8988T (cell line): ENCODE data around the gene ADD3.
A peak's percentile ranks its signal among the peaks of the same experiment; 100 is the strongest.
"Not testable (repeated sequence)": the region's sequence is repeated elsewhere in the genome, so short reads cannot be mapped to it uniquely, and the experiment has no call there.

ENCODE experiments used
- DNase-seq: peaks from one replicate; pipeline ENCODE4 v3.0.0; 2011

The ADD3 gene

DNA sequence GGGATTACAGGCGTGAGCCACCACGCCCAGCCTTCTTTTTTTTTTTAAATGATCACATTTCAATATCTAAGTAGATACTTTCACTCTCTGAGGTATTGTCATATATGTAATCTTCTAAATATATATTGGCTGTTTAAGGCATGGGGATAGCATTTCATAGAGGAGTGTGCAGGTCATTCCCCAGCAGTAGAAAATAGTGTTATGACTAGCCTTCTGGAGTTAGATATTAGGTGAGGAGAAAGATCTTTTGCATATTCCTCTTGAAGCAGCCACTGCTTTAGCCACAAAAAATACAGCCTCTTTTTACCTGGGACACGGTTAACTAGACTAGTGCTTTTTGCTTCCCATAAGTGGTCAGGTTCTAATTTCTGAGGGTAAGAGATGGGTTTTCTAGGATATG, 28.9 kb downstream of the ADD3 start:
- no peak for DNase-seq

DNA sequence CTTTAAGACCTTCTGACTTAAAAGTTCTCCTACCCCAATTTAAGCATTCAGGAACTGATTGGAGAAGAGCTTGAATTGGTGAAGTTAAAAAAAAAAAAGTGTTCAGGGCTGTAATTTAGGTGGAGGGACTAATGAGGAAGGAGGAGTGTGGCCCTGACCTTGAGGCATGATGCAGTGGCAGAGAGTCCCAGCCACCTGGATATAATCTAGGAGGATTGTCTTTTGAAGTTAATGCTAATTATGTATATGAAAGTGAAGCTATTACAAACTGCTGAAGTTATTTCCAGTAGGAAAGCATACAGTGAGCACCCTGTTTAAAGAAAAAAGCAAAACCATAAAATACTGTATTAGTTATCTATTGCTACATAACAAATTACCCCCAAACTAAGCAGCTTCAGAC, 31.5 kb downstream of the ADD3 start:
- no peak for DNase-seq

DNA sequence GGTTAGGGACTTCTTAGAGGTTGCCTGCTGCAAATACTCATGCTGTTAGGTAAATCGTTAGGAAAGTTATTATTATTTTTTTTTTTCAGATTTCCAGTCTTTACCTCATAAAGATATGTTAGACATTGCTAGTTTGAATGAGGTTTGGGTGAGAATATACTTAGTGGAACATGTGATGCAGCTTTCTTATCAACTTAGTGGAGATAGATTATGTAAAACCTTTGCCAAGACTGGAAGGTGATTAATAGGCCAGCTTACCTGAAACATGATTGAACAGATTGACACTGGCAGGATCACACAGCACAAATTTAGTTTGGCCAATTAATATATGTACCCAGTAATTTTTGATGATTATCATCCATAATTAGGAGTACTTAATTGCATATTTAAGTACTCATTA, 32.3 kb downstream of the ADD3 start:
- no peak for DNase-seq

DNA sequence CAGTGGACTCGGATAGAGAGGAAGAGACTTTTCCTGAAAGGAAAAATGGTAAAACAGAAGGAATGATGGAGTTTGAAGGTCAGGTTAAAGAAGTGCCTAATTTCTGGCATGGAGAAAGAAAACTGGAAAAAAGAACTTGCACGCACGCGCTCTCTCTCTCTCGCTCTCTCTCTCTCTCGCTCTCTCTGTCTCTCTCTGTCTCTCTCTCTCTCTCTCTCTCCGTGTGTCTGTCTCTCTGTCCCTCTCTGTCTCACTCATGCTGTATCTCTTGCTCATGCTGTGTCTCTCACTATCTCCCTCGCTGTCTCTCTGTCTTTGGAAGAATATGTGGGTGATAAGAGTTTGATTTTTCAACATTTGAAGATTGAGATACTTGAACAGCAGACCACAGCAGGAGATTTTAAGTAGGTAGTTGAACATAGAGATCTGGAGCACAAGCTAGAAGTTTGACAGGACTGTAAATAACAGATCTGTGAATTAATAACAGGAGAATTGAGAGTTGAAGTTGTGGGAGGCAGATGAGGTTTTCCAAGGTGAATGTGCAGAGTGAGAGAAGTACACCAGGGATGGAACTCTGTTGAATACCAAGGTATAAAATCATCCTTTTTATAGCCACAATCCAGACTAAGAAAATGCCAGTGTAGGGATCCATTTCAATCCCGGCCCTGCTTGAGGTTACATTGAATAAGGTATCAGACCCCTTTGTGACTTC, 33.1 kb downstream of the ADD3 start:
- no peak for DNase-seq

DNA sequence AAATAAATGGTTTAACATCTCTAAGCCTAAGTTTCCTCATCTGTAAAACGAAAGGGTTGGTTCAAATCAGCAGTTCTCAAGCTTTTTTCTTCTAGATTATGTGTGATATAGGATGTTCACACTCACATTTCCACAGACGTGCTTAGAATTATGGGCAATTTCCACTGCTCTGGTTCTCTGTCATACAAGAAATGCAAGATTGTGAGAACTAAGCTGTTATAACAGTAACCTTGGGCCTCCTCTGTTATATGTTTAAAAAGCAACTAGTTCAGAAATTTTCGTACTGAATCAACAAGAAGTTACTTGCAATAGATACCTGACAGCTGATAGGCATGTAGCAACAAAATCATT, 33.7 kb downstream of the ADD3 start:
- no peak for DNase-seq

DNA sequence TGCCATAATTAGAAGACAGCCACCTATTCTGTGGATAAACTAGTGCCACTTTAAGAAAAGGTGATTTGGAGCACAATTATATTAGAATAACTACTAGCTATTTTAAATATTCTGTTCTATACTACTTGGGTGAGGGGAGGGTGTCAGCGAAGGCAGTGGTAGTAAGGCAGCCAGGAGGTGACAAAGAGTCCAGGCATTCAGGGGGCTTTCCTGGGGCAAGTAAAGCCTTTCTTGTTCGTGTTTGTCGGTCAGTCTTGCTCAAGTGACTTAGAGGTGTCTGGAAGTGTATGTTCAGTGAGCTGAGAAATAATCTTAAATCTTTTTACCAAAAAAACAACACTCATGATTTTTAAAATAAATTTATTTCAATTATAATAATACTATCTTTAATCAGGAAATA, 34.4 kb downstream of the ADD3 start:
- peak; percentile 9 for DNase-seq

DNA sequence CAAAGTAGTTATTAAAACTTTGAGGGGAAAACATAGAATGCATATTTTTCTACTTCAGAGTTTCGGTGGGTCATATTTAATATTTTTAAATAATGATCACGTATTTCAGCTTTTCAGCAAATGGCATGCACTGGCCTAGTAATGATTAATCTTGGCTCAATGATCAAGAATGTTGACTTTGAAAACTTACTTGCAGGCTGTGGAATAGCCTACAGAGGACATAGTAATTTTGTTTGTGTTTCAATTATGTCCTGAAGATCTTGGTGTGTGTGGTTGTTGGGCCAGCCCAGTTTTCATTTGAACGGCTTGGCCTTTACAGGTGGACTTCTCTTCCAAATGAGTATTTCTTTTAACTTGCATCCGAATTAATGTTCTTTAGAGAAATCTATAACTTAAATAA, 35.1 kb downstream of the ADD3 start:
- DNase-seq = no peak

DNA sequence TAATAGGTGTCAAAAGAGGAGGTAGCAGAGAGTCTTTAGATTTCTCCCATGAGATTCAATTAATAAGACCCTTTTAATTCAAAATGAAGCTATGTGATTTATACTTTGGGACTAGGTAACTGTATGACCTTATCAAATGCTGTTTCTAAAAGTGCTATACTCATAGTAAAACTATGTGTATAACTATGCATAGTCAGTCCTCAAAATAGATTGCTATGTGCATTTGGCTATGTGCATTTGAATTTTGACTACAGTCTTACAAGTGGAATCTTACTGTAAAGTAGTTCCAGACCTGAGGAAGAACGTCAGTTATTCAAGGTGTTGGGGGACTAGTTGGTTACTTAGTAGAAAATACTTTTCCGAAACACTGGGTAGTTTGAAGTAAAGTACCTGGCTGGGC, 36.9 kb downstream of the ADD3 start:
- DNase-seq = no peak

DNA sequence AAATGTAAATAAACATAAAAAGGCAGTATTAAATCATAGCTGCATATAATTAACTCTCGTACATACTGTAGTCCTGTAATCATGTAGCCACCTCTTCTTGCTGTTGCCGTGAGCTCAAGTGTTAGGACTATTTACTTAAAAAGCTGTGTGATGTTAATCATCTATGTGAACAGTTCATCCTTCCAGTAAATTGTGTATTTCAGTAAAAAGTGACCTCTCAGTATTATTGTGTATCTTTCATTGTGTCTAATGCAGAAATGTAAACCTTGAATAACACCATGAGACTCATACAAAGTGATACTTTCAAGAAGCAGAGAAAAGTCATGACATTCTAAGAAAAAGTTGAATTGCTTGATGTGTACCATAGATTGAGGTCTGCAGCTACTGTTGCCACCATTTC, 38.0 kb downstream of the ADD3 start:
- DNase-seq = no peak

DNA sequence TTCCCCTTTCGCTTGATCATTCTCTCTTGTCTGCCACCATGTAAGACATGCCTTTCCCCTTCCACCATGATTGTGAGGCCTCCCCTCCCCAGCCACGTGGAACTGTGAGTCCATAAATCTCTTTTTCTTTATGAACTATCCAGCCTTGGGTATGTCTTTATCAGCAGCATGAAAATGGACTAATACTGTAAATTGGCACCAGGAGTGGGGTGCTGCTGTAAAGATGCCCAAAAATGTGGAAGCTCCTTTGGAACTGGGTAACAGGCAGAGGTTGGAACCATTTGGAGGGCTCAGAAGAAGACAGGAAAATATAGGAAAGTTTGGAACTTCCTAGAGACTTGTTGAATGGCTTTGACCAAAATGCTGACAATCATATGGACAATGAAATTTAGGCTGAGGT, 40.4 kb downstream of the ADD3 start:
- not testable (repeated sequence) for DNase-seq

DNA sequence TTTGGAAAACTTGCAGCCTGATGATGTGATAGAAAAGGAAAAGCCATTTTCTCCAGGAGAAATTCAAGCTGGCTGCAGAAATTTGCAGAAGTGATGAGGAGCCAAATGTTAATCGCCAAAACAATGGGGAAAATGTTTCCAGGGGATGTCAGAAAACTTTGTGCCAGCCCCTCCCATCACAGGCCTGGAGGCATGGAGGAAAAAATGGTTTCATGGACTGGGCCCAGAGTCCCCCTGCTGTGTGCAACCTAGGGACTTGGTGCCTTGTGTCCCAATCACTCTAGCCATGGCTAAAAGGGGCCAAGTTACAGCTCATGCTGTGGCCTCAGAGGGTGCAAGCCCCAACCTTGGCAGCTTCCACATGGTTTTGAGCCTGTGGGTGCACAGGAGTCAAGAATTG, 41.0 kb downstream of the ADD3 start:
- no peak for DNase-seq

DNA sequence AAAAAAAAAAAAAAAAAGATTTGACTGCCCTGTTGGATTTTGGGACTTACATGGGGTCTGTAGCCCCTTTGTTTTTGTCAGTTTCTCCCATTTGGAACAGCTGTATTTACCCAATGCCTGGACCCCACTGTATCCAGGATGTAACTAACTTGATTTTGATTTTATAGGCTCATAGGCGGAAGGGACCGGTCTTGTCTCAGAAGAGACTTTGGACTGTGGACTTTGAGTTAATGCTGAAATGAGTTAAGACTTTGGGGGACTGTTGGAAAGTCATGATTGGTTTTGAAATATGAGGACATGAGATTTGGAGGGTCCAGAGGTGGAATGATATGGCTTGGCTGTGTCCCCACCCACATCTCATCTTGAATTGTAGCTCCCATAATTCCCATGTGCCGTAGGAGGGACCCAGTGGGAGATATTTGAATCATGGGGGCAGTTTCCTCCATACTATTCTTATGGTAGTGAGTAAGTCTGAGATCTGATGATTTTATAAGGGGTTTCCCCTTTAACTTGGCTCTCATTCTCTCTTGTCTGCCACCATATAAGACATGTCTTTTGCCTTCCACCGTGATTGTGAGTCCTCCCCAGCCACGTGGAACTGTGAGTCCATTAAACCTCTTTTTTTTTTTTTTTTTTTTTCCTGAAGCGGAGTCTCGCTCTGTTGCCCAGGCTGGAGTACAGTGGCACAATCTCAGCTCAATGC, 42.3 kb downstream of the ADD3 start:
- not testable (repeated sequence) for DNase-seq

DNA sequence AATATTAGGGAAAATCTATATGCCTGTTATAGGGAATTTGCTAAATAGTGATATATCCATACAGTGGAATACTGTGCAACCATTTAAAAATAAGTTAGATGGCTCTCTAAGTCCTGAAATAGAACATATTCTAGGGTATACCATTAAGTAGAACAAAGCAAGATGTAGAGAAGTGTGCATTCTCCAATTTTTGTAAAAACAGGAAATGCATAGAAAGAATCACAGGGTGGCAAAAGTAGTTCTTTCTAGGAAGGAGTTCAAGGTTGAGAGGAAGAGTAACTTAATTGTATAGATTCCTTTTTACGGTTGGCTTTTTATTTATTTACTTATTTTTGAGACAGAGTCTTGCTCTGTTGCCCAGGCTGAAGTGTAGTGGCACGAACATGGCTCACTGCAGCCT, 43.7 kb downstream of the ADD3 start:
- no peak for DNase-seq

DNA sequence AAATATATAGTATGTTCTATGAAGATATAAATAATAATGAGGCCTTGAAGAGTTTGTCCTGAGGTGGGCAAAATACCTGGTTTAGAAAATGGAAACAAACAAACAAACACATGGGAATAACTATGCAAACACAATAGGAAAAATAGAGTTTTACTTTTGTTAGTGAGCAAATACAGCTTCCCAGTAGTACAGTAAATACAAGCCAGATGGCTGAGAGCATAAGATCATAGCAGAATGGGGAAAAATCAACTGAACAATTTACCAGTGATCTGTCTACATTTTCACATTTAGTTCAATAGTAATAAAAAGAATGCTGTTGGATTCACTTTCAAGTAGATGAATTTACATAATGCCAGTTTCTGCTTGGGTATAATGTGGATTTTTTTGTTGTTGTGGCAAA, 45.1 kb downstream of the ADD3 start:
- DNase-seq = no peak

DNA sequence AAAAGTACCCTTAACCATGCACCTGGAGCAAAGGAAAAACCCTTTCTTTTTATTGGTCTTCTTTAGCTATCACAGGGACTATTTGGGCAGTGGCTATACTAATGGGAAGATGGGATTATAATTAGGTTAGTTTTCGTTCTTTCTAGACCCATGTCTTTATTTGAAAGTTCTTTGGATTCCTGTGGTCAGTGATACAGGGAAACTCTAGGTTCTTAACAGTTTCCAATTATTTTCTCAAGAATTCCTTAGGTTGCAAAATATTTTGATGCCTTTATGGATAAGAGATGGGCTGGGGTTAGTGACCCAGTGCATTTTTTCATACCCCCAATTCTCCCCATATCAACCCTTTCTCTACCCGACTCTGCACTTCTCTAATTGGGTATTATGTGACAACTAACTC, 49.0 kb downstream of the ADD3 start:
- DNase-seq = no peak

DNA sequence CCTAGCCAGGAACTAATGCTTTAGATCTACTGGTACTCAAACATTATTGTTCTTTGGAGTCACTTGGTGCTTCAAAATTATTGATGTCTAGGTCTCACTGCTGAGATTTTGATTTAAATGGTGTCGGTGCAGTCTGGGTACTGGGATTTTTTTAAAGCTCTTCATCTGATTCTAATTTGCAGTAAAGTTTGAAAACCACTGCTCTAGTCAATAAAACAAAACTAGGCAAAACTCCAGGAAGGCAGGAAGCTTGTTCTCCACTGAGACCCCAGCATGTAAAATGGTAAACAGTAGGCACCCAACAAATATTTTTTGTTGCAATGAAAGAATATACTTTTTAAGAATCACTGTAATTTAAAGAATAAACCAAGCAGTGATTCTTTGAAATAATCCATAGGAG, 49.7 kb downstream of the ADD3 start:
- no peak for DNase-seq

DNA sequence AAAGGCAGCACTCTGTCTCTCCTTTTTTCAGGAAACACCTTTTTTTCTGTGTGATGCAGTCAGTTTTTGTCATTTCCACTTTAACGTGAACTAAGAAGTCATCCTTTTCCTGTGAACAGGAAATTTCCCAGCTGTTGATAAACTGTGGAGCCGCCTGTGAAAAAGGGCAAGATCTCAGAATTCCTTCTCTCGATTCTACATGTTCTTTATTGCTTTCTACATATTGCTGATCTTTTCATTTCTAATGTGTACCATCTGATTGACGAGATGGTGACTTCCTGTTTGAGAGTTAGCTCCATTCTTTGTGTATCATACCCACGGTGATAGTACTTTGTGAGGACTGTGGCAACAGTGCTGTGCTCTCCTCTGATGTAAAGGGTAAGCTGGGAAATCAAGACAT, 50.4 kb downstream of the ADD3 start:
- no peak for DNase-seq

DNA sequence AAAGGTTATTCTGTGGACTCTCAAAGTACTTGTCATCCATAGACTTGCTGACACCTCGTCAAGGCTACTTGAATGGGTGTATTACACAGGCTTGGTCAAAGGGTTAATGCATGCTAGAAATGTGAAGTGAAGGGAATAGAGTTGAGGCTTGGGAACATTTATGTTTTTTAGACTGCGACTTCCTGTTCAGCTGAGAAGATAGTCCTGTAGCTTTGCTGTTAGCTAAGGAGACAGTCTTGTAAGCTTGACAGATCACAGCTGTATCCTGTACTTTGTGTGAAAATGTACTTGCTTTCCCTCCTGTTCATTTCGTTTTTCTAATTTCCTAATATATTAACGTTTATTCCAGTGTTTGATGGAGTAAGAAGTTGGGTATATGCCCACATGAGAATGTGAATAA, 52.1 kb downstream of the ADD3 start:
- no peak for DNase-seq

DNA sequence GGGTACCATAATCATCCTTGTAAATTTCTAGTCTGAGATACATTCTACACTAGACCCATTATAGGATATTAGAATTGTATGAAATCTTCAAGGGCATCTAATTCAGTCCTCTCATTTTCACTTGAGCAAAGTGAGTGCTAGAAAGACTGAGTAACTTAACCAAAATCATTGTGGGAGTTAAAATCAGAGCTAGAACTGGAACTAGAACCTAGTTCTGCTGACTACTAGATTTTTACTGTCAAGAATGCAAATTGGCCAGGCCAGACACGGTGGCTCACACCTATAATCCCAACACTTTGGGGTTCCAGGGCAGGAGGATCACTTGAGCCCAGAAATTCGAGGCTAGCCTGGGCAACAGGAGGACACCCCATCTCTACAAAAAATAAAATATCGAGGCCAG, 53.9 kb downstream of the ADD3 start:
- no peak for DNase-seq

DNA sequence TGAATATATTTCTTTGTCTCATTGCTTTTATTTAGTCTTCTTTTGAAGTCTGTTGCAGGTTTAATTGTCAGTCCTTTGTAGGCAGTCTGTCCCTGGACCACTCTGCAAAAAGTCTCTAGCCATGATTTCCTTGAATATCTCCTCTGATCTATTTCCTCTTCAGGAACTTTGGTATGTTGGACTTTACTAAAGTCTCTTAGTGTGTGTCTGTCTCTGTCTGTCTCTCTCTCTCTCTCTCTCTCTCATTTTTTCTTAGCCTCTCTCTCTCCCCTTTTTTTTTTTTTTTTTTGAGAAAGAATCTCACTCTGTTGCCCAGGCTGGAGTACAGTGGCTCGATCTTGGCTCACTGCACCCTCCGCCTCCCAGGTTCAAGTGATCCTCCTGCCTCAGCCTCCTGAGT, 57.5 kb downstream of the ADD3 start:
- DNase-seq = no peak

DNA sequence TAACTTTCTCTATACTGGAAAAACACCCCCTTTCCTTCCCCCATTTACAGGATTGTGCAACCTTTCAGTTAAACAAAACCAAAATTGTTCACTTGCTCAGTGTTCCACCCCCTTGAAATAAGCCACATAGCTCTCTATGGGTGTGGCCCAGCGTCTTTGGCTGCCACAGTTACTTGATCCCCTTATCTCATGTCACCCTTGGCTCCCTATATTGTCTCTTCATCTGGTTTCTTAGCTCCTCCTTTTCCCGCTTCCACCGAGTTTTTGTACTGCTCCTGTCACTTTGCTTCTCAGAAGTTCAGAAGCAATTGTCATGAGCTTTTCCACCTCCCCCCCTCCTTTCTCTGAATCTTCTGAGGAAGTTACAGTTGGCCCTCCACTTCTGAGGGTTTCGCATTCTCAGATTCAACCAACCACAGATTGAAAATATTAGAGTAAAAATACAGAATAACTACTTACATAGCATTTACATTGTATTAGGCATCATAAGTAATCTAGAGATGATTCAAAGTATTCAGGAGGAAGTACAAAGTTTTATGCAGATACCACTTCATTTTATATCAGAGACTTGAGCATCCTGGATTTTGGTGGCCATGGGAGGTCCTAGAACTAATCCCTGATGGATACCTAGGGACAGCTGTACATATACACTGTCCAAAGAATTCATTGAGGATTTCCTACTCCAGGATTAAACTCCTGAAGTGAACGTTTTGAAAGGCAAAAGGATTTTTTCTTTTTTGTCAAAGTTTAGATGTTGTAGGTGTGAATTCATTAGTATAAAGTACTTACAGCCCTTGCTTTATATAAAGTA, 60.4 kb downstream of the ADD3 start:
- no peak for DNase-seq

DNA sequence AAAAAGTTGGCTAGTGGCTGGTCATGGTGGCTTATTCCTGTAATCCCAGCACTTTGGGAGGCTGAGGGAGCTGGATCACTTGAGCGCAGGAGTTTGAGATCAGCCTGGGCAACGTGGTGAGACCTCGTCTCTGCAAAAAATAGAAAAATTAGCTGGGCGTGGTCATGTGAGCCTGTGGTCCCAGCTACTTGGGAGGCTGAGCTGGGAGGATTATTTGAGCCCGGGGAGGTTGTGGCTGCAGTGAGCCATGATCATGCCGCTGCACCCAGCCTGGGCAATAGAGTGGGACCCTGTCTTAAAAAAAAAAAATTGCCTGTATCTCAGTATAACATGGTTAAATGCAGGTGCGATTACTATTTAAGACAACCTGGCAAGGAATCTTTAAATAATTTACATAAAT, 61.0 kb downstream of the ADD3 start:
- DNase-seq = no peak

DNA sequence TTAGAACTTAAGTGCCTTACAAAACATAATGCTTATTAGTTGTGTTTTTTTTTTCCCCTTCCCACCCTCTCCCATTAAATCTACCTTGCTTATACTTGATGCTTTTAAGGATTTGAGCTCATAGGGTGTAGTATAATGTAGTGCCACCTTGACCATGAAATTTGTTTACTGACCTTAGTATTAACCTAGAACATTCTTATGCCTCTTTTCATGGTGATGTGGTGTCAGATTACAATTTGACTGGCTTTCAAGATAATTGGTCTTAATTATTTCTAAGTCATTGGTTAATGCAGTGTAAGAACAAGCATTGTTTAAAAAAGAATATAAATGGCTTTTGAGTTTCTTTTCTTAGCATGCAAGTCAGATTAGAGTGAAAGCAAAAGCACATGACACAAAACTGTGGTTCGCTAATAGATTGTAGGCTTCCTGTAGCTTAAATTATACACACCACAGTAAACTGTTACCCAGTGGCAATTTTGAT, 61.8 kb downstream of the ADD3 start:
- DNase-seq = no peak

DNA sequence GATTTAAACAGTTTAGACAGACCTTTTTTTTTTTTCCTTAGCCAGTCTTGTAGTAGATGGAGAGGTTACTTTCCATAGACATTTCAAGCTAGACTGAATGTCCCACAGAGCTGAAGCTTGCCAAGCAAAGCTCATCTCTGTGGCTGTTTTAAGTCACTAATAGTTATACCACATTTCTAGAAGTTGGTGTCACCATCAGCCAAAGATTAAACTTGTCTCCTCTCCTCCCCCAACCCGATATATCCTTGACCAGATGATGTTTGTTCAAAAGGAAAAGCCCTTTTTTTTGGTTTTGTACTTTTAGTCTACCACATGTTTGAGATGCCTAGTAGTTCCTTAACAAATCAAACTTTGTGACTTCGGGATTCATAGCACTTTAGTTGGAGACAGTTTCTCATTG, 66.1 kb downstream of the ADD3 start:
- DNase-seq = no peak
